TTC549 (cell line): ENCODE results near the gene TAOK1.

Source experiments
- FAIRE-seq: peaks from 2 replicates; lab custom pipeline; 2012; peaks lifted over from hg19 to GRCh38; lab: Jason Lieb, UNC

The TAOK1 gene

GRCh38 chr17:29379084-29379991 is 10.8 kb upstream of the TAOK1 start:
- no peak for FAIRE-seq

- FAIRE-seq: no peak
Measured at GRCh38 chr17:29383686-29384085, 6.5 kb upstream of the TAOK1 start.

- FAIRE-seq: no peak
Measured at GRCh38 chr17:29384901-29385300, 5.3 kb upstream of the TAOK1 start.

- no peak for FAIRE-seq
Measured at GRCh38 chr17:29386760-29387159, 3.4 kb upstream of the TAOK1 start.

- FAIRE-seq: no peak
Measured at GRCh38 chr17:29388937-29389336, 1.2 kb upstream of the TAOK1 start.

GRCh38 chr17:29390851-29391631 is 878 bp downstream of the TAOK1 start:
- FAIRE-seq: no peak

GRCh38 chr17:29393436-29393835 is 3.3 kb downstream of the TAOK1 start:
- no peak for FAIRE-seq

GRCh38 chr17:29394761-29395160 is 4.6 kb downstream of the TAOK1 start:
- FAIRE-seq: no peak

GRCh38 chr17:29396066-29396465 is 5.9 kb downstream of the TAOK1 start:
- FAIRE-seq: no peak

- FAIRE-seq: no peak
Measured at GRCh38 chr17:29399634-29400033, 9.5 kb downstream of the TAOK1 start.

GRCh38 chr17:29400818-29401217 is 10.7 kb downstream of the TAOK1 start:
- no peak for FAIRE-seq

- FAIRE-seq: no peak
Measured at GRCh38 chr17:29401258-29401657, 11.1 kb downstream of the TAOK1 start.

GRCh38 chr17:29407856-29408255 is 17.7 kb downstream of the TAOK1 start:
- FAIRE-seq: no peak

GRCh38 chr17:29409963-29410362 is 19.8 kb downstream of the TAOK1 start:
- no peak for FAIRE-seq

- no peak for FAIRE-seq
Measured at GRCh38 chr17:29412780-29413565, 22.8 kb downstream of the TAOK1 start.

- FAIRE-seq: no peak
Measured at GRCh38 chr17:29420128-29420527, 30.0 kb downstream of the TAOK1 start.

GRCh38 chr17:29430275-29430674 is 40.1 kb downstream of the TAOK1 start:
- FAIRE-seq: no peak

- no peak for FAIRE-seq
Measured at GRCh38 chr17:29433541-29433940, 43.4 kb downstream of the TAOK1 start.

GRCh38 chr17:29434550-29434949 is 44.4 kb downstream of the TAOK1 start:
- no peak for FAIRE-seq

- FAIRE-seq: no peak
Measured at GRCh38 chr17:29442451-29442850, 52.3 kb downstream of the TAOK1 start.

GRCh38 chr17:29443041-29443739 is 53.0 kb downstream of the TAOK1 start:
- FAIRE-seq: no peak

GRCh38 chr17:29444589-29444988 is 54.4 kb downstream of the TAOK1 start:
- FAIRE-seq: no peak
